HEK293T (cell line): ENCODE results near the gene CNOT1.

Experiments
- CTCF ChIA-PET: fragments of 350-600 bp; formaldehyde crosslinking; extraction: SDS; loops from one replicate; lab custom pipeline; 2021; ENCODE audit warnings: antibody characterized with exemption, inconsistent platforms; lab: Yijun Ruan, JAX
- POLR2A ChIA-PET: fragments of 350-600 bp; formaldehyde crosslinking; extraction: SDS; loops from one replicate; lab custom pipeline; 2020; ENCODE audit warnings: antibody characterized with exemption, inconsistent platforms; lab: Yijun Ruan, JAX
- DNase-seq: peaks from one replicate; pipeline ENCODE4 v3.0.0; 2012; ENCODE audit warnings: mixed read lengths; ENCODE audit errors: extremely low spot score
- ARNT ChIP-seq: fragments of 450-650 bp; IDR thresholded peaks from 2 replicates; pipeline ENCODE4 v1.6.1; 2017; ENCODE audit warnings: mild to moderate bottlenecking
- BHLHE40 ChIP-seq: fragments of 450-650 bp; IDR thresholded peaks from 2 replicates; pipeline ENCODE4 v1.6.1; 2016; ENCODE audit warnings: mild to moderate bottlenecking, moderate library complexity, borderline replicate concordance
- CTBP1 ChIP-seq: fragments of 450-650 bp; IDR thresholded peaks from 2 replicates; pipeline ENCODE4 v1.6.1; 2016; ENCODE audit warnings: borderline replicate concordance
- ELF4 ChIP-seq: fragments of 450-650 bp; IDR thresholded peaks from 2 replicates; pipeline ENCODE4 v1.6.1; 2017; ENCODE audit warnings: antibody characterized with exemption
- FOXA1 ChIP-seq: fragments of 450-650 bp; IDR thresholded peaks from 2 replicates; pipeline ENCODE4 v1.6.1; 2016; ENCODE audit warnings: mild to moderate bottlenecking
- FOXK2 ChIP-seq: fragments of 450-650 bp; IDR thresholded peaks from 2 replicates; pipeline ENCODE4 v1.6.1; 2016; ENCODE audit warnings: mild to moderate bottlenecking
- FOXM1 ChIP-seq: fragments of 450-650 bp; IDR thresholded peaks from 2 replicates; pipeline ENCODE4 v1.6.1; 2017; ENCODE audit warnings: mild to moderate bottlenecking, borderline replicate concordance
- HDGF ChIP-seq: fragments of 450-650 bp; IDR thresholded peaks from 2 replicates; pipeline ENCODE4 v1.6.1; 2017; ENCODE audit warnings: antibody characterized with exemption, borderline replicate concordance
- L3MBTL2 ChIP-seq: fragments of 450-650 bp; conservative IDR thresholded peaks from 2 replicates; pipeline ENCODE4 v1.6.1; 2016; ENCODE audit warnings: mild to moderate bottlenecking
- LEF1 ChIP-seq: fragments of 450-650 bp; IDR thresholded peaks from 2 replicates; pipeline ENCODE4 v1.6.1; 2017; ENCODE audit warnings: mild to moderate bottlenecking, borderline replicate concordance
- NFRKB ChIP-seq: fragments of 450-650 bp; IDR thresholded peaks from 2 replicates; pipeline ENCODE4 v1.6.1; 2016; ENCODE audit warnings: mild to moderate bottlenecking, moderate library complexity
- PKNOX1 ChIP-seq: fragments of 450-650 bp; IDR thresholded peaks from 2 replicates; pipeline ENCODE4 v1.6.1; 2016
- SP1 ChIP-seq: fragments of 450-650 bp; IDR thresholded peaks from 2 replicates; pipeline ENCODE4 v1.6.1; 2017
- SUZ12 ChIP-seq: fragments of 450-650 bp; IDR thresholded peaks from 2 replicates; pipeline ENCODE4 v1.6.1; 2016; ENCODE audit warnings: mild to moderate bottlenecking
- TARDBP ChIP-seq: fragments of 450-650 bp; IDR thresholded peaks from 2 replicates; pipeline ENCODE4 v1.6.1; 2016
- ZNF384 ChIP-seq: fragments of 450-650 bp; IDR thresholded peaks from 2 replicates; pipeline ENCODE4 v1.6.1; 2016

Gene CNOT1

GRCh38 chr16:58500430-58501241, 129.0 kb downstream of the CNOT1 start:
- CTCF ChIA-PET, result interaction anchor here (0.6 to 1.3 kb wide), 5 partner anchors 10 to 255 kb away, joined by 3 to 6 read pairs (median 4); no protein-coding TSS in a partner anchor
- TF ChIP-seq L3MBTL2, result no peak
- TF ChIP-seq FOXA1, result no peak
- TF ChIP-seq LEF1, result no peak
- no peak for TF ChIP-seq SUZ12
- TF ChIP-seq SP1, result no peak
- TF ChIP-seq CTBP1, result no peak
- TF ChIP-seq NFRKB, result no peak
- TF ChIP-seq BHLHE40, result no peak
- TF ChIP-seq FOXM1, result no peak
- TF ChIP-seq ELF4, result no peak
- TF ChIP-seq FOXK2, result no peak
- no peak for TF ChIP-seq ARNT
- no peak for TF ChIP-seq TARDBP
- TF ChIP-seq ZNF384, result no peak
- TF ChIP-seq PKNOX1, result no peak
- TF ChIP-seq HDGF, result no peak
- POLR2A ChIA-PET, result interaction anchor here (1.2 to 1.3 kb wide), 2 partner anchors 128 to 138 kb away, joined by 3 to 4 read pairs; no protein-coding TSS in a partner anchor
- DNase-seq, result no peak

- CTCF ChIA-PET, result interaction anchor here (0.6 to 1.3 kb wide), 6 partner anchors 9 to 635 kb away, joined by 3 to 6 read pairs (median 4); no protein-coding TSS in a partner anchor
- peak; percentile 79 for DNase-seq
- TF ChIP-seq PKNOX1, result 0 out of 2 replicates have a peak, but pooled peaks have one; percentile 34
- no peak for TF ChIP-seq ARNT
- no peak for TF ChIP-seq FOXK2
- POLR2A ChIA-PET, result interaction anchor here (1.0 to 1.3 kb wide), 3 partner anchors 128 to 168 kb away, joined by 3 to 4 read pairs (median 4); no protein-coding TSS in a partner anchor
These were observed 129.8 kb downstream of the CNOT1 start, which contains the start of gene NDRG4 for GRCh38 chr16:58499615-58500351. TSS of gene NDRG4 (plus strand) at chr16:58500143. CDS start at chr16:58500249, 106 bp downstream.

GRCh38 chr16:58499092-58499511, 130.5 kb downstream of the CNOT1 start:
- TF ChIP-seq NFRKB, result no peak
- TF ChIP-seq LEF1, result no peak
- TF ChIP-seq BHLHE40, result no peak
- no peak for TF ChIP-seq ARNT
- TF ChIP-seq FOXM1, result no peak
- TF ChIP-seq ELF4, result no peak
- TF ChIP-seq FOXA1, result no peak
- TF ChIP-seq L3MBTL2, result no peak
- no peak for TF ChIP-seq FOXK2
- TF ChIP-seq HDGF, result no peak
- no peak for TF ChIP-seq CTBP1
- no peak for TF ChIP-seq PKNOX1
- POLR2A ChIA-PET, result interaction anchor here (1.0 kb wide), 1 partner anchor 167 kb away, joined by 4 read pairs; no protein-coding TSS in a partner anchor
- CTCF ChIA-PET, result interaction anchor here (0.6 kb wide), 1 partner anchor 634 kb away, joined by 5 read pairs; no protein-coding TSS in a partner anchor
- no peak for DNase-seq

- no peak for DNase-seq
- CTCF ChIA-PET, result no interaction called here
- POLR2A ChIA-PET, result no interaction called here
- TF ChIP-seq FOXA1 (no peak), SP1 (no peak), CTBP1 (no peak), L3MBTL2 (no peak), ELF4 (no peak), TARDBP (no peak), LEF1 (no peak), BHLHE40 (no peak), NFRKB (no peak), HDGF (no peak), ARNT (no peak), SUZ12 (no peak)
These were observed 131.1 kb downstream of the CNOT1 start for GRCh38 chr16:58498341-58499091.

GRCh38 chr16:58497935-58498334, 131.7 kb downstream of the CNOT1 start:
- POLR2A ChIA-PET, result no interaction called here
- no peak for TF ChIP-seq ARNT
- TF ChIP-seq FOXA1, result no peak
- TF ChIP-seq PKNOX1, result no peak
- no peak for TF ChIP-seq NFRKB
- TF ChIP-seq ZNF384, result no peak
- no peak for TF ChIP-seq FOXM1
- no peak for TF ChIP-seq SP1
- no peak for TF ChIP-seq CTBP1
- TF ChIP-seq ELF4, result no peak
- no peak for TF ChIP-seq LEF1
- no peak for TF ChIP-seq L3MBTL2
- TF ChIP-seq BHLHE40, result no peak
- no peak for TF ChIP-seq HDGF
- CTCF ChIA-PET, result interaction anchor here (0.9 kb wide), 1 partner anchor 12 kb away, joined by 3 read pairs; no protein-coding TSS in a partner anchor
- DNase-seq, result no peak
